Glutamatergic neuron (in vitro differentiated cells): ENCODE data around the gene TFB1M. TPM values are rescaled to one million over a fixed set of nuclear protein-coding genes. Genes with fewer than 3 reads are reported as not detected.

Experiments
- DNase-seq: peaks from one replicate; pipeline ENCODE4 v3.0.0; 2022
- H3K27ac Mint-ChIP-seq: one replicate; pipeline ENCODE4 v1.8.0; 2020; ENCODE audit warnings: mild to moderate bottlenecking, mixed read lengths, inconsistent platforms; ENCODE audit not compliant: unreplicated experiment
- H3K27me3 Mint-ChIP-seq: one replicate; pipeline ENCODE4 v1.8.0; 2020; ENCODE audit warnings: mild to moderate bottlenecking, moderate library complexity, mixed read lengths, inconsistent platforms; ENCODE audit not compliant: unreplicated experiment
- H3K36me3 Mint-ChIP-seq: one replicate; pipeline ENCODE4 v1.8.0; 2020; ENCODE audit warnings: mild to moderate bottlenecking, mixed read lengths, inconsistent platforms; ENCODE audit not compliant: unreplicated experiment
- H3K4me1 Mint-ChIP-seq: one replicate; pipeline ENCODE4 v1.8.0; 2020; ENCODE audit warnings: mild to moderate bottlenecking, low read depth, mixed read lengths, inconsistent platforms; ENCODE audit not compliant: unreplicated experiment
- H3K4me3 Mint-ChIP-seq: one replicate; pipeline ENCODE4 v1.8.0; 2020; ENCODE audit warnings: mild to moderate bottlenecking, mixed read lengths, inconsistent platforms; ENCODE audit not compliant: unreplicated experiment
- H3K9me3 Mint-ChIP-seq: one replicate; pipeline ENCODE4 v1.8.0; 2020; ENCODE audit warnings: mild to moderate bottlenecking, moderate library complexity, mixed read lengths, inconsistent platforms; ENCODE audit not compliant: unreplicated experiment
- total RNA-seq: library from RNA; stranded (reverse); fragmentation: NEBNext Ultra II Directional; extraction: Animal tissue kit (Norgen Biotek cat#: 25700); gene quantifications from one replicate; pipeline ENCODE4 v1.2.1, GENCODE V29; 2021; ENCODE audit not compliant: unreplicated experiment
- TF ChIP-seq, protein P1 (sequence below): fragments of 200-600 bp; sonication (generic); IDR thresholded peaks from one replicate; pipeline ENCODE4 v1.5.0; 2021; ENCODE audit not compliant: partially characterized antibody, unreplicated experiment

The TFB1M gene
- total RNA-seq, 1 donor from 2014 or later: 36.8 TPM

DNA sequence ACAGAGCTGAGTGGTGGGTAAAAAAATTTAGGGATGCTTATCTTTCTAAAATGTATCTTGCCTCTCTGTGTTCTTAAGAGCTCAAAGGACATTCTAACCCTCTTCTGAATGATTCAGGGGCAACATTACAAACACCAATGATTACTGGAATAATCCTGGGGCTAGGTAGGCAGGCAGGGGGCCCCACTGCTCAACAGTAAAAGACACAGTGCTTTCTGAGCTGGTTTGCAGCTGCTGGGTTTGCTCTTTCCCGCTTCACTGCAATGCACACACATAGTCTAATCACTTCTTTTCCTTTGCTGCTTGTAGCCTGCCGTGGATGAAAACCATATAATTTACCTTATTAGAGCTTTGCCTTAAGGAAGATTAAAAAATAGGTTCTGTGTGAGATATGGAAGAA, 26.5 kb downstream of the TFB1M start:
- Mint-ChIP-seq H3K9me3 (no peaks in the 10 kb centered on the region), H3K36me3 (no peaks in the 10 kb centered on the region), H3K4me3 (no peak overlapping the region), H3K4me1 (peaks cover 35% of the 10 kb centered on the region), H3K27me3 (no peaks in the 10 kb centered on the region), H3K27ac (peak overlapping the region; percentile 39)
- DNase-seq: no peak
- TF ChIP-seq, protein P1, sequence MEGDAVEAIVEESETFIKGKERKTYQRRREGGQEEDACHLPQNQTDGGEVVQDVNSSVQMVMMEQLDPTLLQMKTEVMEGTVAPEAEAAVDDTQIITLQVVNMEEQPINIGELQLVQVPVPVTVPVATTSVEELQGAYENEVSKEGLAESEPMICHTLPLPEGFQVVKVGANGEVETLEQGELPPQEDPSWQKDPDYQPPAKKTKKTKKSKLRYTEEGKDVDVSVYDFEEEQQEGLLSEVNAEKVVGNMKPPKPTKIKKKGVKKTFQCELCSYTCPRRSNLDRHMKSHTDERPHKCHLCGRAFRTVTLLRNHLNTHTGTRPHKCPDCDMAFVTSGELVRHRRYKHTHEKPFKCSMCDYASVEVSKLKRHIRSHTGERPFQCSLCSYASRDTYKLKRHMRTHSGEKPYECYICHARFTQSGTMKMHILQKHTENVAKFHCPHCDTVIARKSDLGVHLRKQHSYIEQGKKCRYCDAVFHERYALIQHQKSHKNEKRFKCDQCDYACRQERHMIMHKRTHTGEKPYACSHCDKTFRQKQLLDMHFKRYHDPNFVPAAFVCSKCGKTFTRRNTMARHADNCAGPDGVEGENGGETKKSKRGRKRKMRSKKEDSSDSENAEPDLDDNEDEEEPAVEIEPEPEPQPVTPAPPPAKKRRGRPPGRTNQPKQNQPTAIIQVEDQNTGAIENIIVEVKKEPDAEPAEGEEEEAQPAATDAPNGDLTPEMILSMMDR: no peak

DNA sequence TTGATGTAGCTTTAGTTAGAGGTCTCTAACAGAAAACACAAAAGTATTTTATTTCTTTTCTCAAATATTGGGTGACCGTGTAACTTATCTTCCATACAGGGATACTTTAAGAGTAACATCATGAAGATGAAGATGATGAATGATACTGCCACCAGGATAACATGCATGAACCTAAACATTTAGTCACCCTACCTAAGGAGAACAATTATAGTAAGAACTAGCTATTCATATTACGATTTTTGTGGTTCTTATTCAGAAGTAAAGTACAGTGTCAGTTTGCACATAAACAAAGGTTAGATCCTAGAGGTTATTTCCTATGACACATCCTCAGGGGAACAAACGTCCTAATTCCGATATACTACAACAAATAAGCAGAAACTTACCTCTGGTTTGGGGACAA, 29.5 kb downstream of the TFB1M start:
- peaks cover 1% of the 10 kb centered on the region for H3K9me3 Mint-ChIP-seq
- no peaks in the 10 kb centered on the region for H3K27me3 Mint-ChIP-seq
- H3K27ac Mint-ChIP-seq: no peak overlapping the region
- DNase-seq: no peak
- H3K4me1 Mint-ChIP-seq: peaks cover 28% of the 10 kb centered on the region
- peak overlapping the region; percentile 38 for H3K4me3 Mint-ChIP-seq
- no peaks in the 10 kb centered on the region for H3K36me3 Mint-ChIP-seq
- TF ChIP-seq, protein P1: no peak

DNA sequence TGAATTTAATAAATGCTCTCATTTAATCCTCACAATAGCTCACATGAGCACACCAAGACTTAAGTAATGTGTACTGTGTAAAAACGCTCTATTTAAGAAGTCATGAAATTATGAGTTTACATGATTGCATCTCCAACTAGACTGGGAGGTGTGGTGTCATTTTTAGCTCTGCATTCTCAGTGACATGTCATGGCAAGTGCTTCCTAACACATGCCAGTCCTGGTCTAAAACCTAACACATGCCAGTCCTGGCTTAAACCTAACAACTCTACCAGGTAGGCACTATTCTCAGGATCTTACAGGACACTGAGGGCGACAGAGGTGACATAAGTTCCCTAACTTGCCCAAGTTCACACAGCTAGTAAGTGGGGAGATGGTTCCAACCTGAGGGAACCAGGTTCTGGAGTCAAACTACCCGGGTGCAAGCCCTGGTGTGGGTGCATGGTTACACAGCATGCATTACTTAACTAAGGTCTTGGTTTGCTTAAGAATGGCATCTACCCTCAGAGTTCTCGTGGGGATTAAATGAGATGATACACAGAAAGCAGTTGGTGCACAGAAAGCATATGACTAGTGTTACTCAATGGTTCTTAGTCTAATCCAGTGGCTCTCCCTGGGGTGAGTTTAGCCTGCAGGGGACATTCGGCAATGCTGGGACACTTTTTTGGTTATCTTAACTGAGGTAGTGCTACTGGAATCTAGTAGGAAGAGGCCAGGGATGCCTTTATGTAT, 35.8 kb downstream of the TFB1M start:
- TF ChIP-seq, protein P1: no peak
- H3K4me1 Mint-ChIP-seq: peaks cover 18% of the 10 kb centered on the region
- H3K27ac Mint-ChIP-seq: no peak overlapping the region
- H3K36me3 Mint-ChIP-seq: no peaks in the 10 kb centered on the region
- H3K27me3 Mint-ChIP-seq: no peaks in the 10 kb centered on the region
- H3K9me3 Mint-ChIP-seq: peaks cover 1% of the 10 kb centered on the region
- H3K4me3 Mint-ChIP-seq: no peak overlapping the region
- DNase-seq: no peak

DNA sequence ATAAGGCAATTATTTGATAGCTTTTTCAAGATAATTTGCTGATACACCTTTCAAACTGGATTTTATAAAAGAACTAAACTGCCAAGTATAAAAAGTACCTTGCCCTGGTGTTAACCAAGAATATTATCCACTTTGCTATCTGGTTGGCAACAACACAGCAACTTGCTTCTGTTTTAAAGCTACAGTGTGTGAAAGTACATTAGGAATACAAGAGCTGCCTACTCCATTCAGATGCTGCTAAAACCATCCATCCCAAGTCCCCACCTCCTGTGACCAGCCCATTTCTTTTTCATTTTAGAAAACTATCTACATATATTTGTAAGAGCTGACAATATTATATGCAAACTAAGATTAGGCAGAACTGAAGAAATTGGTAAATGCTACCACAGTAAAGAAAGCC, 37.6 kb downstream of the TFB1M start:
- Mint-ChIP-seq H3K36me3 (no peaks in the 10 kb centered on the region), H3K4me3 (no peak overlapping the region), H3K4me1 (peaks cover 31% of the 10 kb centered on the region), H3K9me3 (peaks cover 1% of the 10 kb centered on the region), H3K27ac (no peak overlapping the region), H3K27me3 (no peaks in the 10 kb centered on the region)
- DNase-seq: no peak
- TF ChIP-seq, protein P1: no peak

DNA sequence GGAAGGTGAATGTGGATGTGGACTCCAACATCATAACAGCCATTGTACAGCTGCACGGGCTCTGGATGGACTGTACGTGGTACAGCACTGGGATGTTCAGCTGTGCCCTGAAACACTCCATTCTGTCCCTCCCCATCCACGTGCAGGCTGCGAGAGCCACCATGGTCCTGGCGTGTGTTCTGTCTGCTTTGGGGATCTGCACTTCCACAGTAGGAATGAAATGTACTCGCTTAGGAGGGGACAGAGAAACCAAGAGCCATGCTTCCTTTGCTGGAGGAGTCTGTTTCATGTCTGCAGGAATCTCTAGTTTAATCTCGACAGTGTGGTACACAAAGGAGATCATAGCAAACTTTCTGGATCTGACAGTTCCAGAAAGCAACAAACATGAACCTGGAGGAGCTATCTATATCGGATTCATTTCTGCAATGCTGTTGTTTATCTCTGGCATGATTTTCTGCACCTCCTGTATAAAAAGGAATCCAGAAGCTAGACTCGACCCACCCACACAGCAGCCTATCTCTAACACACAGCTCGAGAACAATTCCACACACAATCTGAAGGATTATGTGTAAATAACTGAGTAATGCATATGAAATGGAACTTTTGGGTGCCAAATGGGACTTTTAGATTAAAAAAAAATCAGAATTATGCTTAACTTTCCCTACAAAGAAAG, 38.3 kb downstream of the TFB1M start:
- TF ChIP-seq, protein P1: no peak
- peaks cover 1% of the 10 kb centered on the region for H3K9me3 Mint-ChIP-seq
- peak overlapping the region; percentile 80 for H3K27ac Mint-ChIP-seq
- no peaks in the 10 kb centered on the region for H3K27me3 Mint-ChIP-seq
- peaks cover 31% of the 10 kb centered on the region for H3K4me1 Mint-ChIP-seq
- H3K4me3 Mint-ChIP-seq: no peak overlapping the region
- H3K36me3 Mint-ChIP-seq: no peaks in the 10 kb centered on the region
- no peak for DNase-seq
